ENCODE results near the gene FIBP.

- TF ChIP-seq EP300 (IDR thresholded peaks at IDR 0.05; ENCODE audit: borderline replicate concordance): no peak
- TF ChIP-seq TCF12 (IDR thresholded peaks at IDR 0.05; ENCODE audit: low read depth): no peak
- TF ChIP-seq, protein P1, sequence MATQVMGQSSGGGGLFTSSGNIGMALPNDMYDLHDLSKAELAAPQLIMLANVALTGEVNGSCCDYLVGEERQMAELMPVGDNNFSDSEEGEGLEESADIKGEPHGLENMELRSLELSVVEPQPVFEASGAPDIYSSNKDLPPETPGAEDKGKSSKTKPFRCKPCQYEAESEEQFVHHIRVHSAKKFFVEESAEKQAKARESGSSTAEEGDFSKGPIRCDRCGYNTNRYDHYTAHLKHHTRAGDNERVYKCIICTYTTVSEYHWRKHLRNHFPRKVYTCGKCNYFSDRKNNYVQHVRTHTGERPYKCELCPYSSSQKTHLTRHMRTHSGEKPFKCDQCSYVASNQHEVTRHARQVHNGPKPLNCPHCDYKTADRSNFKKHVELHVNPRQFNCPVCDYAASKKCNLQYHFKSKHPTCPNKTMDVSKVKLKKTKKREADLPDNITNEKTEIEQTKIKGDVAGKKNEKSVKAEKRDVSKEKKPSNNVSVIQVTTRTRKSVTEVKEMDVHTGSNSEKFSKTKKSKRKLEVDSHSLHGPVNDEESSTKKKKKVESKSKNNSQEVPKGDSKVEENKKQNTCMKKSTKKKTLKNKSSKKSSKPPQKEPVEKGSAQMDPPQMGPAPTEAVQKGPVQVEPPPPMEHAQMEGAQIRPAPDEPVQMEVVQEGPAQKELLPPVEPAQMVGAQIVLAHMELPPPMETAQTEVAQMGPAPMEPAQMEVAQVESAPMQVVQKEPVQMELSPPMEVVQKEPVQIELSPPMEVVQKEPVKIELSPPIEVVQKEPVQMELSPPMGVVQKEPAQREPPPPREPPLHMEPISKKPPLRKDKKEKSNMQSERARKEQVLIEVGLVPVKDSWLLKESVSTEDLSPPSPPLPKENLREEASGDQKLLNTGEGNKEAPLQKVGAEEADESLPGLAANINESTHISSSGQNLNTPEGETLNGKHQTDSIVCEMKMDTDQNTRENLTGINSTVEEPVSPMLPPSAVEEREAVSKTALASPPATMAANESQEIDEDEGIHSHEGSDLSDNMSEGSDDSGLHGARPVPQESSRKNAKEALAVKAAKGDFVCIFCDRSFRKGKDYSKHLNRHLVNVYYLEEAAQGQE (IDR thresholded peaks at IDR 0.05; ENCODE audit: low read depth): no peak
- no peak for TF ChIP-seq CREB1 (IDR thresholded peaks at IDR 0.05; ENCODE audit: low read depth)
- TF ChIP-seq CEBPB (IDR thresholded peaks at IDR 0.05): no peak
- no peak for TF ChIP-seq YY1 (IDR thresholded peaks at IDR 0.05; ENCODE audit: low read depth)
- TF ChIP-seq, protein P2, sequence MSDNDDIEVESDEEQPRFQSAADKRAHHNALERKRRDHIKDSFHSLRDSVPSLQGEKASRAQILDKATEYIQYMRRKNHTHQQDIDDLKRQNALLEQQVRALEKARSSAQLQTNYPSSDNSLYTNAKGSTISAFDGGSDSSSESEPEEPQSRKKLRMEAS (IDR thresholded peaks at IDR 0.05): no peak
- no peak for TF ChIP-seq ZBTB7A (IDR thresholded peaks at IDR 0.05; ENCODE audit: low read depth)
- no peak for TF ChIP-seq RAD21 (IDR thresholded peaks at IDR 0.05; ENCODE audit: low read depth)
- no peak for TF ChIP-seq FOXM1 (IDR thresholded peaks at IDR 0.05; ENCODE audit: borderline replicate concordance, low read depth)
- TF ChIP-seq EGR1 (IDR thresholded peaks at IDR 0.05): no peak
- no peak for TF ChIP-seq NFIC (IDR thresholded peaks at IDR 0.05)
- TF ChIP-seq TAF1 (IDR thresholded peaks at IDR 0.05; ENCODE audit: low read depth): no peak
Observed at GRCh38 chr11:65844231-65844872, 43.9 kb downstream of the FIBP start.
